HL-60 (cell line): ENCODE results near the gene MMP7.
A peak's percentile ranks its signal among the peaks of the same experiment; 100 is the strongest.

ENCODE experiments used
- DNase-seq, 2 experiments: peaks; one replicate each; pipeline ENCODE4 v3.0.0-alpha.2; 2010 to 2020; ENCODE audit warnings: low read depth in 1 of 2, low spot score in 1 of 2
- H3K27ac ChIP-seq: fragments of 250-450 bp; sonication (Bioruptor Pico); replicated peaks from 2 replicates; pipeline ENCODE4 v1.5.1; 2020; ENCODE audit warnings: mild to moderate bottlenecking, moderate library complexity
- H3K27me3 ChIP-seq: fragments of 250-450 bp; sonication (Bioruptor Pico); 2 replicates; pipeline ENCODE4 v1.5.1; 2021; ENCODE audit warnings: mild to moderate bottlenecking, moderate library complexity; ENCODE audit not compliant: insufficient read depth, poor library complexity, severe bottlenecking
- H3K4me3 ChIP-seq: replicated peaks from 2 replicates; pipeline ENCODE4 v1.5.1; 2011; ENCODE audit warnings: mild to moderate bottlenecking, control low read depth, low read length; ENCODE audit not compliant: insufficient read depth
- GABPA ChIP-seq: IDR thresholded peaks from 2 replicates; pipeline ENCODE4 v1.6.1; 2012; ENCODE audit warnings: low read depth
- POLR2AphosphoS5 ChIP-seq: IDR thresholded peaks from 2 replicates; pipeline ENCODE4 v1.6.1; 2012; ENCODE audit warnings: low read depth
- SPI1 ChIP-seq: IDR thresholded peaks from 2 replicates; pipeline ENCODE4 v1.6.1; 2012; ENCODE audit warnings: low read depth, mild to moderate bottlenecking, borderline replicate concordance
- TF ChIP-seq, protein P1 (sequence below): IDR thresholded peaks from 2 replicates; pipeline ENCODE4 v1.6.1; 2012; ENCODE audit warnings: low read depth; ENCODE audit not compliant: insufficient replicate concordance
- TF ChIP-seq, protein P2 (sequence below): IDR thresholded peaks from one replicate; pipeline ENCODE4 v1.5.1; 2011; ENCODE audit warnings: low read length, control low read depth, inconsistent platforms; ENCODE audit not compliant: insufficient read depth

MMP7 gene

DNA sequence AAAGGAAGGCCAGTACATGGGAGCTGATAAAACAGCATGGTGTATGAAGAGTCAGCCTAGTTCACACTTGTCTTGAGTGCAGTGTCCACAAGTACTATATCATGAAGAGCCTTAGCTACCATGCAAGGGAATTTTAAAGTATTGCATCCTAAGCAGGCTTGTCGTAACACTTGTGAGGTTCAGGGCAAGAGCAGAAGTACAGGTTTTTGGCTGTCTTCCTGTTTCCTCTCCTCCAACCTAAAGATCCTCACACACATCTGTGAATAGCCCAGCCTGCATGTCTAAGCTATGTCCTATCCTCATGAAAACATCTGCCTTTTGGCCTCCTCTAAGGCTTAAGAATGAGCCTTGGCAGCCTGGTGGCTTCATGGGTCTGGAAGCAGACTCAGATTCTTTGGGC lies 43.3 kb downstream of the MMP7 start:
- Histone ChIP-seq H3K4me3 (no peak overlapping the region), H3K27me3 (no peaks in the 10 kb centered on the region), H3K27ac (peak overlapping the region; percentile 23)
- TF ChIP-seq POLR2AphosphoS5: no peak
- TF ChIP-seq SPI1: peak; percentile 58; the same call in 1 of the 2 replicates
- TF ChIP-seq, protein P1, sequence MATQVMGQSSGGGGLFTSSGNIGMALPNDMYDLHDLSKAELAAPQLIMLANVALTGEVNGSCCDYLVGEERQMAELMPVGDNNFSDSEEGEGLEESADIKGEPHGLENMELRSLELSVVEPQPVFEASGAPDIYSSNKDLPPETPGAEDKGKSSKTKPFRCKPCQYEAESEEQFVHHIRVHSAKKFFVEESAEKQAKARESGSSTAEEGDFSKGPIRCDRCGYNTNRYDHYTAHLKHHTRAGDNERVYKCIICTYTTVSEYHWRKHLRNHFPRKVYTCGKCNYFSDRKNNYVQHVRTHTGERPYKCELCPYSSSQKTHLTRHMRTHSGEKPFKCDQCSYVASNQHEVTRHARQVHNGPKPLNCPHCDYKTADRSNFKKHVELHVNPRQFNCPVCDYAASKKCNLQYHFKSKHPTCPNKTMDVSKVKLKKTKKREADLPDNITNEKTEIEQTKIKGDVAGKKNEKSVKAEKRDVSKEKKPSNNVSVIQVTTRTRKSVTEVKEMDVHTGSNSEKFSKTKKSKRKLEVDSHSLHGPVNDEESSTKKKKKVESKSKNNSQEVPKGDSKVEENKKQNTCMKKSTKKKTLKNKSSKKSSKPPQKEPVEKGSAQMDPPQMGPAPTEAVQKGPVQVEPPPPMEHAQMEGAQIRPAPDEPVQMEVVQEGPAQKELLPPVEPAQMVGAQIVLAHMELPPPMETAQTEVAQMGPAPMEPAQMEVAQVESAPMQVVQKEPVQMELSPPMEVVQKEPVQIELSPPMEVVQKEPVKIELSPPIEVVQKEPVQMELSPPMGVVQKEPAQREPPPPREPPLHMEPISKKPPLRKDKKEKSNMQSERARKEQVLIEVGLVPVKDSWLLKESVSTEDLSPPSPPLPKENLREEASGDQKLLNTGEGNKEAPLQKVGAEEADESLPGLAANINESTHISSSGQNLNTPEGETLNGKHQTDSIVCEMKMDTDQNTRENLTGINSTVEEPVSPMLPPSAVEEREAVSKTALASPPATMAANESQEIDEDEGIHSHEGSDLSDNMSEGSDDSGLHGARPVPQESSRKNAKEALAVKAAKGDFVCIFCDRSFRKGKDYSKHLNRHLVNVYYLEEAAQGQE: no peak
- no peak for TF ChIP-seq GABPA
- DNase-seq: peak in 1 of 2 experiments; percentile 60

DNA sequence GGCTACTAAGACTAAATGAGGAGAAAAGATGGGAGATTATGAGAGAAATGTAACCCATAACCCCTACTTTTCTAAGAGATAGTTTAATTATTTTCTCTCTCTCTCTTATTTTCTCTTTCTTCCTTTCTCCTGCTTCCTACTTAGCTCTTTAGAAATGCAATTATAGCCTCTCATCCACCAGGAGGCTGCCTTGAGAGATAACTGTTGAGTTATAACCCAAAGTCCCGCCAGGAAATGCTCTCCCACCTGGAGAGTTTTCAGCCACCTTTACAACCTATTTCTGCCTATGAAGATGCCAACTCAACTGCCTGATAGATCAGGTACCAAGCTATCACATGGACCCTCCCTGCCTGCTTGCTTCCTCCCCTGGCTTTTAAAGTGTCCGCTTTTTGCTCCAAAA lies 44.0 kb downstream of the MMP7 start:
- Histone ChIP-seq H3K4me3 (no peak overlapping the region), H3K27ac (no peak overlapping the region), H3K27me3 (no peaks in the 10 kb centered on the region)
- DNase-seq: no peak
- TF ChIP-seq, protein P2, sequence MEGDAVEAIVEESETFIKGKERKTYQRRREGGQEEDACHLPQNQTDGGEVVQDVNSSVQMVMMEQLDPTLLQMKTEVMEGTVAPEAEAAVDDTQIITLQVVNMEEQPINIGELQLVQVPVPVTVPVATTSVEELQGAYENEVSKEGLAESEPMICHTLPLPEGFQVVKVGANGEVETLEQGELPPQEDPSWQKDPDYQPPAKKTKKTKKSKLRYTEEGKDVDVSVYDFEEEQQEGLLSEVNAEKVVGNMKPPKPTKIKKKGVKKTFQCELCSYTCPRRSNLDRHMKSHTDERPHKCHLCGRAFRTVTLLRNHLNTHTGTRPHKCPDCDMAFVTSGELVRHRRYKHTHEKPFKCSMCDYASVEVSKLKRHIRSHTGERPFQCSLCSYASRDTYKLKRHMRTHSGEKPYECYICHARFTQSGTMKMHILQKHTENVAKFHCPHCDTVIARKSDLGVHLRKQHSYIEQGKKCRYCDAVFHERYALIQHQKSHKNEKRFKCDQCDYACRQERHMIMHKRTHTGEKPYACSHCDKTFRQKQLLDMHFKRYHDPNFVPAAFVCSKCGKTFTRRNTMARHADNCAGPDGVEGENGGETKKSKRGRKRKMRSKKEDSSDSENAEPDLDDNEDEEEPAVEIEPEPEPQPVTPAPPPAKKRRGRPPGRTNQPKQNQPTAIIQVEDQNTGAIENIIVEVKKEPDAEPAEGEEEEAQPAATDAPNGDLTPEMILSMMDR: no peak
- TF ChIP-seq, protein P1: no peak
- no peak for TF ChIP-seq POLR2AphosphoS5
- TF ChIP-seq GABPA: no peak
- TF ChIP-seq SPI1: no peak

DNA sequence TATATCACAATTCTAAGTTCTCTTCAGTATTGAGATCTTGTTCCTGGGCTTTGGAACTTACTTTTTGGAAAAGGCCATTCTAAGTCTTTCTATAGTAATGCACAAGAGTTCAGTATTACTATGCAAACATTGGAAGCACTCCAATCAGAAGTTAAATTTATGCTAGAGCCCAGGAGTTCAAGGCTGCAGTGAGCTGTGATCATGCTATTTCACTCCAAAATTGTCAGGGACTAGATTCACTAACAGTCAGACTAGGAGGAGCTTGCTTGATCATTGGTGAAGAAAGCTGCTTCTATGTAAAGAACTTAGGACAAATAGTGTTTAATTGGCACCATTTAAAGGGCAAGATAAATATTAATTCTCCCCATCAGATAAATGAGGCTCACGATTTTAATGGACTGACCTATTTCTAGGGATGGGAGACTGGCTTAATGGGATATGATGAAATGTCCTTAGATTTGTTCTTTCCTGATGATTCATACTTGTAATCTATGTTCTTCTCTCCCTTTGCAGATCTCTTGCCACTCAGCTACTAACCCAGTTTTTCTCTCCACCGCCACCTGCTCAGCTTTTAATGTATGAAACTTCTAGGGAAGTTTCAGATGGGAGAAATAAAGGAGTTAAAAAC lies 45.3 kb downstream of the MMP7 start:
- DNase-seq: no peak
- TF ChIP-seq GABPA (no peak), POLR2AphosphoS5 (no peak), SPI1 (no peak)
- TF ChIP-seq, protein P1: no peak
- TF ChIP-seq, protein P2: no peak
- no peaks in the 10 kb centered on the region for H3K27me3 ChIP-seq
- H3K27ac ChIP-seq: no peak overlapping the region
- H3K4me3 ChIP-seq: no peak overlapping the region
